H1 (cell line): ENCODE measurements around the gene TNPO3. TPM values are rescaled to one million over a fixed set of nuclear protein-coding genes. Genes with fewer than 3 reads are reported as not detected.

Experiments
- ASH2L ChIP-seq: fragments of 200-600, 300-600 bp; sonication (generic); IDR thresholded peaks from one replicate; pipeline ENCODE4 v1.7.1; 2017; ENCODE audit warnings: low read length
- CBX8 ChIP-seq: fragments of 300-800, 300-1000 bp; sonication (generic); IDR thresholded peaks from 2 replicates; pipeline ENCODE4 v1.7.1; 2016; ENCODE audit warnings: low read depth, low read length, borderline replicate concordance
- polyA plus RNA-seq, 7 experiments: library from polyadenylated mRNA; depleted of rRNA in 3 of 7; stranded (reverse) in 5 of 7; unstranded in 2 of 7; fragments of >200 nt in 5 of 7; fragments of 200-250 nt in 2 of 7; gene quantifications; 1 replicate in 5 of 7; 2 replicates in 1 of 7; 4 replicates in 1 of 7; pipeline versions ENCODE4 v1.2.1 to v1.2.3, GENCODE V29; 2011 to 2013; ENCODE audit warnings: missing spikeins in 2 of 7, mixed read lengths in 2 of 7
- total RNA-seq: library from RNA; stranded (reverse); fragmentation: NEBNext Ultra II Directional; extraction: Animal tissue kit (Norgen Biotek cat#: 25700); gene quantifications from 2 replicates; pipeline ENCODE4 v1.2.1, GENCODE V29; 2021

Gene TNPO3
- total and polyA plus RNA-seq, 2 of the 8 experiments (the other 6 are each of a cell fraction or from before 2014, with no cell fraction given), result 67.6 to 99.2 TPM

DNA sequence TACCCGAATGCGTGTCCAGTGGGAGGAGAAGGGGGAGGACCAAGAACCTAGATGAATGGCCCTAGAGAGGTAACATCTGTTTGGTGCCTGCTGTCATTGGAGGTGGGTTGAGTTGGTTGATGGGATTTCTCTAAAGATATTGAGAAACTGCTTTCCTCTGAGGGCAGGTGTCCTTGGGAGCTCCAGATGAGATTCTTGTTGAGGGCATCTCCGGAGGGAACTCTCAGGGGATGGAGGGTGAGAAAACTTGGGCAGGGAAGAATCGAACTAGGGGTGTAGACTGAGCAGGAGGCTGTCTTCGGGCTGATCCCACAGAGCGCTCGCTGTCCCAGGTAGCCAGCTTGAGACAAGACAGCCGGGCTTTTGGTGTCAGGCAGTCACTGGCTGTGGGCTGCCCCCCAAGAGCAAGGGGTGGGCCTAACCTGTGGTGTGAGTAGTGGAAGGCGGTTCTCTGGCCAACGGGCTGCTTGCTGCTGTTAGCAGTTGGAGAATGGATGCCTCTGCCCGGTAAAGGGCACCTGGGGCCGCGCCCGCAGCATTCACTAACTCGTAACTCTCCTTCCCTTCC lies 113.5 kb downstream of the TNPO3 start (continued):
- TF ChIP-seq ASH2L, result no peak
- TF ChIP-seq CBX8, result no peak
